Measurements from ENCODE around the gene GEMIN5.
A peak's percentile ranks its signal among the peaks of the same experiment; 100 is the strongest.
"Not testable (repeated sequence)": the region's sequence is repeated elsewhere in the genome, so short reads cannot be mapped to it uniquely, and the experiment has no call there.

The GEMIN5 gene

DNA sequence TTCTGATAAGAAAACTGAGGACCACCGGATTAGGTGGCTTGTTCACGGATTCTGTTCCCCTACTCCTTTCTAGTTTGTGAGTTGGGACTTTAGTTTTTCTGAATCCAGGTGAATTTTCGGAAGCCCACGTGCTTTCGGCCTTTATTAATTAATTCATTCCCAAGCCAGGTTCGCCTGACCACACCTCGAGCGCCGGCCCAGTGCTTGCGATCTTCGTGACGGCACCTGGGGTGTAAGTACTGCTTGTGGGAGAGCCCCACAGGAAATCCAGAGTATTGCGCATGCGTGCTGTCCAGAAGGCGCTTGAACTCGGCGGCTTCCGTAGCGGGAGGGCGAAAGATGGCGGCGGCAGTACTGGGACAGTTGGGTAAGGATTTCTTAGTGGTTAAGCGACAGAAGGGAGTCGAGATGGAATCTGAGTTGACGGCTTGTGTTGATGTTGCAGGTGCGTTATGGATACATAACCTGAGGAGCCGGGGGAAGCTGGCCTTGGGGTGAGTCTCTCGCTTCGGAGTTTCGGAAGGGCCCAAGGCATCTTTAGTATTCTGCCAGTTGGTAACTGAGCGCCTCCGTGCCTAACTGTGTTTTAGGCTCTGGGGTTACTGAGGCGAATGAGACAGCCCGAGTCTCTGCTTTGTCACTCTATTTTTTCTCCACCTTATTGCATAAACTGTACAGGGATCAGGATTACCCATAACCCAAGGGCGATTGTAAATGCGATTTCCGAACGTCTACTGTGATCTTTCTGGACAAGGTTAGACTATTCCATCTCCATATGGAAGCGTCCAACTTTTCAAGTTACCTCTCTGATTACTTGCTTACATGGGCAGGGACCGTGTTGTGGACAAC lies 3.0 kb upstream of the GEMIN5 start, which contains the start of gene MRPL22:
TSS of gene MRPL22 (plus strand) at position 302 of the 849 bp plus-strand sequence. CDS start at position 340, 38 bp downstream.
- peak within 1 kb of the TSS; percentile 83 for H3K27ac ChIP-seq
- peaks cover 21% of the 10 kb centered on the region for H3K79me2 ChIP-seq
- TF ChIP-seq CTCF (IDR thresholded peaks at IDR 0.05): no peak
- peaks cover 4% of the 10 kb centered on the region for H3K4me1 ChIP-seq
- no peaks in the 10 kb centered on the region for H3K9me3 ChIP-seq (ENCODE audit: control insufficient read depth, low read length)
- H2AFZ ChIP-seq: peak within 1 kb of the TSS; percentile 86
- H3K4me2 ChIP-seq (ENCODE audit: low read length): peak within 1 kb of the TSS; percentile 70
- no peaks in the 10 kb centered on the region for H3K36me3 ChIP-seq (ENCODE audit: control insufficient read depth, insufficient read depth, low read length)
- no peaks in the 10 kb centered on the region for H3K27me3 ChIP-seq (ENCODE audit: control insufficient read depth, insufficient read depth, low read length)
- H3K4me3 ChIP-seq (ENCODE audit: low read depth, low read length): peak within 1 kb of the TSS; percentile 97
- H3K9ac ChIP-seq: no peak within 1 kb of the TSS

- Histone ChIP-seq H2AFZ (peak overlapping the region; percentile 86), H3K27ac (peak overlapping the region; percentile 83), H3K4me3 (ENCODE audit: low read depth, low read length) (peak overlapping the region; percentile 97), H3K4me2 (ENCODE audit: low read length) (peak overlapping the region; percentile 70), H3K79me2 (peaks cover 17% of the 10 kb centered on the region), H3K4me1 (peaks cover 4% of the 10 kb centered on the region), H3K36me3 (ENCODE audit: control insufficient read depth, insufficient read depth, low read length) (no peaks in the 10 kb centered on the region), H3K27me3 (ENCODE audit: control insufficient read depth, insufficient read depth, low read length) (no peaks in the 10 kb centered on the region), H3K9ac (no peak overlapping the region), H3K9me3 (ENCODE audit: control insufficient read depth, low read length) (no peaks in the 10 kb centered on the region)
- TF ChIP-seq CTCF (IDR thresholded peaks at IDR 0.05): no peak
Measured at GRCh38 chr5:154940375-154940771, 2.4 kb upstream of the GEMIN5 start.

GRCh38 chr5:154939387-154939786 lies 1.4 kb upstream of the GEMIN5 start:
- not testable (repeated sequence) for H3K27ac ChIP-seq; H3K4me2 ChIP-seq (ENCODE audit: low read length); H3K36me3 ChIP-seq (ENCODE audit: control insufficient read depth, insufficient read depth, low read length); H3K4me3 ChIP-seq (ENCODE audit: low read depth, low read length); H3K4me1 ChIP-seq; H3K27me3 ChIP-seq (ENCODE audit: control insufficient read depth, insufficient read depth, low read length); H3K9ac ChIP-seq; H3K9me3 ChIP-seq (ENCODE audit: control insufficient read depth, low read length)
- peaks cover 13% of the 10 kb centered on the region for H3K79me2 ChIP-seq
- H2AFZ ChIP-seq: peak overlapping the region; percentile 62

- Histone ChIP-seq H3K27me3 (ENCODE audit: control insufficient read depth, insufficient read depth, low read length) (no peaks in the 10 kb centered on the region), H3K79me2 (peaks cover 8% of the 10 kb centered on the region), H3K4me2 (ENCODE audit: low read length) (peak overlapping the region; percentile 75), H2AFZ (peak overlapping the region; percentile 100), H3K36me3 (ENCODE audit: control insufficient read depth, insufficient read depth, low read length) (no peaks in the 10 kb centered on the region), H3K4me3 (ENCODE audit: low read depth, low read length) (peak overlapping the region; percentile 82), H3K9me3 (ENCODE audit: control insufficient read depth, low read length) (no peaks in the 10 kb centered on the region), H3K27ac (peak overlapping the region; percentile 53), H3K9ac (no peak overlapping the region), H3K4me1 (peaks cover 4% of the 10 kb centered on the region)
- TF ChIP-seq CTCF (IDR thresholded peaks at IDR 0.05): no peak
Measured at GRCh38 chr5:154937186-154937717, 759 bp downstream of the GEMIN5 start.

GRCh38 chr5:154934881-154935280 lies 3.1 kb downstream of the GEMIN5 start:
- no peak for TF ChIP-seq CTCF (IDR thresholded peaks at IDR 0.05)
- no peaks in the 10 kb centered on the region for H3K36me3 ChIP-seq (ENCODE audit: control insufficient read depth, insufficient read depth, low read length)
- peaks cover 4% of the 10 kb centered on the region for H3K4me1 ChIP-seq
- no peaks in the 10 kb centered on the region for H3K27me3 ChIP-seq (ENCODE audit: control insufficient read depth, insufficient read depth, low read length)
- no peak overlapping the region for H2AFZ ChIP-seq
- no peak overlapping the region for H3K4me2 ChIP-seq (ENCODE audit: low read length)
- H3K9ac ChIP-seq: no peak overlapping the region
- no peaks in the 10 kb centered on the region for H3K79me2 ChIP-seq
- no peak overlapping the region for H3K4me3 ChIP-seq (ENCODE audit: low read depth, low read length)
- H3K27ac ChIP-seq: no peak overlapping the region
- no peaks in the 10 kb centered on the region for H3K9me3 ChIP-seq (ENCODE audit: control insufficient read depth, low read length)
